HTERT RPE-1 (cell line): Measurements from ENCODE around the gene DNAH6.

ENCODE experiments used
- in situ Hi-C: fragments of 300-500 bp; cut with MboI; formaldehyde crosslinking; loops from 4 replicates; pipeline ENCODE4 v1.14.3; 2020; ENCODE audit warnings: low sequenced_read_pairs

The DNAH6 gene

GRCh38 chr2:84686783-84687476 lies 170.6 kb downstream of the DNAH6 start:
- in situ Hi-C loops: no loop called here

GRCh38 chr2:84687498-84688149 lies 171.3 kb downstream of the DNAH6 start:
- in situ Hi-C loops: no loop called here

- in situ Hi-C loops: no loop called here
These were observed 173.9 kb downstream of the DNAH6 start for GRCh38 chr2:84690225-84690624.

GRCh38 chr2:84694088-84694622 lies 177.9 kb downstream of the DNAH6 start:
- in situ Hi-C loops: no loop called here

- in situ Hi-C loops: no loop called here
These were observed 181.6 kb downstream of the DNAH6 start for GRCh38 chr2:84697895-84698294.

- in situ Hi-C loops: no loop called here
These were observed 183.7 kb downstream of the DNAH6 start for GRCh38 chr2:84700006-84700405.

- in situ Hi-C loops: no loop called here
These were observed 185.6 kb downstream of the DNAH6 start for GRCh38 chr2:84701880-84702279.

- in situ Hi-C loops: no loop called here
These were observed 186.6 kb downstream of the DNAH6 start for GRCh38 chr2:84702941-84703340.

- in situ Hi-C loops: no loop called here
These were observed 187.5 kb downstream of the DNAH6 start for GRCh38 chr2:84703831-84704230.

- in situ Hi-C loops: no loop called here
These were observed 188.4 kb downstream of the DNAH6 start for GRCh38 chr2:84704505-84705244.

- in situ Hi-C loops: no loop called here
These were observed 189.6 kb downstream of the DNAH6 start for GRCh38 chr2:84705858-84706257.

- in situ Hi-C loops: no loop called here
These were observed 192.1 kb downstream of the DNAH6 start for GRCh38 chr2:84708442-84708841.

- in situ Hi-C loops: no loop called here
These were observed 195.4 kb downstream of the DNAH6 start for GRCh38 chr2:84711651-84712050.

- in situ Hi-C loops: no loop called here
These were observed 197.1 kb downstream of the DNAH6 start for GRCh38 chr2:84713441-84713840.

- in situ Hi-C loops: no loop called here
These were observed 200.3 kb downstream of the DNAH6 start for GRCh38 chr2:84716564-84716963.

GRCh38 chr2:84717302-84717701 lies 201.0 kb downstream of the DNAH6 start:
- in situ Hi-C loops: no loop called here

GRCh38 chr2:84719434-84719833 lies 203.1 kb downstream of the DNAH6 start:
- in situ Hi-C loops: no loop called here

- in situ Hi-C loops: no loop called here
These were observed 207.5 kb downstream of the DNAH6 start for GRCh38 chr2:84723831-84724230.

GRCh38 chr2:84725717-84726116 lies 209.4 kb downstream of the DNAH6 start:
- in situ Hi-C loops: no loop called here

GRCh38 chr2:84727315-84727714 lies 211.0 kb downstream of the DNAH6 start:
- in situ Hi-C loops: no loop called here

- in situ Hi-C loops: no loop called here
These were observed 212.9 kb downstream of the DNAH6 start for GRCh38 chr2:84729224-84729623.

- in situ Hi-C loops: no loop called here
These were observed 214.9 kb downstream of the DNAH6 start for GRCh38 chr2:84731185-84731584.
